HG02763 (cell line): ENCODE data around the gene KLHL14.

Source experiments
- ATAC-seq: cut with Tn5 transposase; IDR thresholded peaks from one replicate; pipeline ENCODE4 v1.9.1; 2021; ENCODE audit warnings: mild to moderate bottlenecking, moderate library complexity; ENCODE audit not compliant: unreplicated experiment

Gene KLHL14

DNA sequence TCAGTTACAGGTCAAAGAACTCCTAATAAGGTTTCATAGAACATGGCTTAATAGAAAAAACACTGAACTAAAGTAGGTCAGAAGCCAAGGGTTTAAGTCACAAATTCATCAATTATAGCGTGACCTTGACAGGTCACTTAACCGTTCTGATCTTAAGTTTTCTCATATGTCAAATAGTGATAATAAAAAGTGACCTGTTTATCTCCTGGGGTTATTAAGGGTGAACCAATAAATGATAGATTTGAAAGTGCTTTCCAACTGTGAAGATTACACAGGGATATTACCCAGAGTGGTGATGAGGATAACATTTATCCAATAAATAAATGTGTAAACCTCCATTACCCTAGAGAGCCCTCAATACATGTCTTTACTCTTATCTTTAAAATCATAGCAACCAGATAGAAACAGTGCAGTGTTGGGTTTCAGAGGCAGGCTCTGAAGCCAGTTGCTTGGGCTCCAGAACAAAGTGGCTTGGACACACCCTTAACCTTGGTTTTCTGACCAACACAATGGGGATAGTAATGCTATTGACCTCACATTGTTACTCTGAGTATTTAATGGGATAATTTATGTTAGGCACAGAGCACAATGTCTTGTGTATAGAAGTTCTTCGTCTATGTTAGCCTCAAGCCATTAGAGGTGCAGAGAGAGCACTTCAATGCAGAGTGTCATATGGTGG, 48.6 kb downstream of the KLHL14 start:
- no peak for ATAC-seq

DNA sequence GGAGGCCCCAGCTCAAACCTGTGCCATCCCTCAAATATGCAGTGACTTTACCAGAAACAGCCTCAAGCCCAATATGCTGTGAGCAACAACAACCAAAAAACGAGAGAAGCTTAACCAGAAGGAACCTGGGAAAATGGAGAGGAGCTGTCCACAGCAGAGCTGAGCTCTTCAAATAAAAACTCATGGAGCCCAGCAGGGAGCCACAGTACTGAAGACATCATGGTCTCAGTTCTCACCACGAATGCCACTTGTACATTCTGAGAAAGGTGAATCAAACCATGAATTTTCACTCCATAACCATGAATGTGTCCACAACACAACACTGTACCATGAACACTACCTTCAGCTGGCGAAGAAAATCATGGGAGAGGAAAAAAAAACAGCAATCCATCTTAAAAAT, 50.5 kb downstream of the KLHL14 start:
- ATAC-seq = no peak

GRCh38 chr18:32717126-32717525, 55.7 kb downstream of the KLHL14 start:
- ATAC-seq = no peak

DNA sequence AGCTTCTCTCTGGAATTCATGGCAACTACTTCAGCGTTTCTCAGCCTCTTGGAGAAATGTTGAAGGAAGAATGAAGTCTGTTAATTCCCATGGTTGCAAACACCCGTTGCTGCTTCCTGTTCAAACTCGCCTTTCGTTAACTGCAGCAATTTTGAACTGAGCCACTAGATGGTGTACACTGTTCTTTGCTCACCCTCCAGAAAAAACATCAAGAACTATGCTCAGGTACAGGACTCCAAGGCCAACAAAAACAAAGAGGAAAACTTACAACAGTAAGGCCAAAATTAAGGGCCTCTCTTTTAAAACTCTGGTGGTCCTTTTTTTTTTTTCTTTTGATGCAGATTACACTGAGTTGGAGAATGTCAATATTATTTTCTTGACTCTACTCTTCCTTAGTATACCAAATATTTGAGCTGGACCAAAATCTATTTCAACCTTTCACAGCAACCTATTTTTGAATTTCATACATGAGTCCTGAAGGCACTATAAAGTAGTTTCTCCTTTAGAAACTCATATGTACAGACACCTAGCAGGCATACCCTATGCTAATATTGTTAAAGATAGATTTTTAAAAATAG, 58.2 kb downstream of the KLHL14 start:
- ATAC-seq = peak; percentile 99

DNA sequence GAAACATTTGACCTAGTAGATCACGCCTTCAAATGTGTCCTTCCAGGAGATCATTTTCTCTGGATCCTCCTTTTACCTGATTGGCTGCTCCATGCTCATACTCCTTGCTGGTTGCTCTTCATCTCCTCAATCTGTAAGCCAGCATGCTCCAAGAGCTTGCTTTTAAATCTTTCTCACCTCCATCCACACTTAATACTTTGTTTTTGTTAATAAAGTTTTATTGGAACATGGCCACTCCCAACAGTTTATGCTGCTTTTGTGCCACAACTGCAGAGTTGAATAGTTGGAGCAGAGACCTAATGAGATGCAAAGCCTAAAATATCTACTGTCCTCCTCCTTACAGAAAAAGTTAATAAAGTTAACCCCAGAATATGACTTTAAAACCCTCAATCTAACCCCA, 60.0 kb downstream of the KLHL14 start:
- ATAC-seq = no peak

GRCh38 chr18:32711862-32712261, 61.0 kb downstream of the KLHL14 start:
- no peak for ATAC-seq

DNA sequence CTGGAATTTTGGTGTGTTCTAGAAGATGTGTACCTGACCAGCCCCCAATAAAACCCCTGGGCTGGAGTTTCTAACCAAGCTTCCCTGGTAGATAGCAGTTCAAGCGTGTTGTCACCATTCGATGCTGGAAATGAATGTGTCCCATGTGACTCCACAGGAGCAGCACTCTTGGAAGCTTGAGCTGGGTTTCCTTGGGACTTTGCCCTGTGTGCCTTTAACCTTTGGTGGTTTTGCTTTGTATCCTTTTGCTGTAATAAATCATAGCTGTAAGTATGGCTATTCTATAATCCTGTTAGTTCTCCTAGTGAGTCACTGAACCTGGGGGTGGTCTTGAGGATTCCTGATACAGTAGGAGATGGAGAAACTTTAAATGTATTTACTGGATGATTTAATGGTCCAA, 65.2 kb downstream of the KLHL14 start:
- no peak for ATAC-seq

DNA sequence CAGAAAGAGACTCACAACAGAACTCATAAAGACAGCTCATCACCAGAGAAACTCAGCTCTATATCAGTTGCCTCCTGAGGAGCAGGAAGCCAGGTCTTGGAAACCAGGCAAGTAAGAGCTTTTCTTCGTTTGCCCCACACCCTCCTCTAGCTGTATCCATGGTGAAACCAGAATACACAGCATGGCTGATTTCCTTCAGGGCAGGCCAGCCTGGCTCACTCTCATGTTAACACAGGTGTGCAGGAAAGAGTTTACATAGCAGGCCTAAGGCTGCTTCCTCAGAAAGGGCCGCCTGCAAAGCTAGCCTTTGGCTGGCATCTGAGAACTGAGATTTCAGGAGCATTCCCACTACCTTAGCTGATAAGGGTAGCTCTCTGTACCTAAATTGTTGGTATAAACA, 65.7 kb downstream of the KLHL14 start:
- ATAC-seq = no peak

GRCh38 chr18:32701313-32701712, 71.5 kb downstream of the KLHL14 start:
- ATAC-seq = no peak

DNA sequence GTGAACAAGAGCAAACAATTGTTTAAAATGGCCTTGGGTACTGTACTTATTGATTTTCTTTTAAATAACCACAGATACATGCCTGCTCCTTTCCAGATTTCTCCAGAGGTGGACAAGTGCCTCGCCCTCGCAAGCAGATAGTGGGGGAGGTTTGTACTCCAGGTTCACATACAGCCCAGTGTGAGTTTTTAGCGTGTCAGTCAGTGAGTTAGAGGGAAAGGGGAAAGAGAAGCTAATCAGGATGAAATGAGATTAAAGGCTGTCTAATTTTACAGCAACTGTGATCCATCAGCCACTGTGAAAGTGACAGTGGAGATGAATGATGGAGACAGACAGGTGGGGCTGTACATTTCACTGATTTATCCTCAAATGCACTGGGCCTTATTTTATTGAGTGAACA, 74.7 kb downstream of the KLHL14 start:
- ATAC-seq = no peak

- ATAC-seq = no peak
Measured at GRCh38 chr18:32696376-32696775, 76.4 kb downstream of the KLHL14 start.

- no peak for ATAC-seq
Measured at GRCh38 chr18:32695534-32695933, 77.3 kb downstream of the KLHL14 start.

DNA sequence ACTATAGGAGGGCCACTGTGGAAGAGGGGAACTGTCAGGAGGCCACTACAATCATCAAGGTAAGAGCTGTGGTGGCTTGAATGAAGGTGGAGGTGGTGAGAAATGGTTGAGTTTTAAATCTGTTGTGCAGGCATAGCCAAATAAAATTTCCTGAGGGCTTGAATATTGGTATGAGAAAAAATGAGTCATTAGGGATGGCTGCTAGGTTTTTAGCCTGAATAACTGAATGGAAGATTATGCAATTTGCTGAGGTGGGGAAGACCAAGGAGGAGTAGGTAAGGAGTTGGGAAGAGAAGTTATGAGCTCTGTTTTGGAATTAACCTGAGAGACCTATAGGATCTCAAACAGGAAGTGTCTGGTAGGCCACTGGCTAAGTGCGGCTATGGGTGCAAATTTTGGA, 84.0 kb downstream of the KLHL14 start:
- no peak for ATAC-seq

DNA sequence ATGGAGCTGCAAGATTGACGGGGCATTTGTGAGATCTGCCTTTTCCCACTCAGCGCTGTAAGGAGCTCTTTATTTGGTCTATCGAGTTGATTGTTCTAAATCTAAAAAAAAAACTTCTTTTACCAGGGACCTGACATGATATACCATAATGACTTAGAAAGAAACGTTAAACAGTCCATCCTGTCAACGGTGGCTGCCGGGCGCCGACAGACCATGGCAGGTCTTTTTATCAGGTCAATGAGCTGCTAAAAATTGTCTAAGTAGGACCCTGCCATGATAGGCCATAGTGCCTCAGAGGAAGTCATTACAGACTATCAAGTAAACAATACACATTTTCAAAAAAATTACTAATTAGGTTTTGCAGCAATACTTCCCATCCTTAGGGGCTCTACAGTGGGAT, 87.9 kb downstream of the KLHL14 start:
- no peak for ATAC-seq

- no peak for ATAC-seq
Measured at GRCh38 chr18:32684096-32684495, 88.7 kb downstream of the KLHL14 start.

DNA sequence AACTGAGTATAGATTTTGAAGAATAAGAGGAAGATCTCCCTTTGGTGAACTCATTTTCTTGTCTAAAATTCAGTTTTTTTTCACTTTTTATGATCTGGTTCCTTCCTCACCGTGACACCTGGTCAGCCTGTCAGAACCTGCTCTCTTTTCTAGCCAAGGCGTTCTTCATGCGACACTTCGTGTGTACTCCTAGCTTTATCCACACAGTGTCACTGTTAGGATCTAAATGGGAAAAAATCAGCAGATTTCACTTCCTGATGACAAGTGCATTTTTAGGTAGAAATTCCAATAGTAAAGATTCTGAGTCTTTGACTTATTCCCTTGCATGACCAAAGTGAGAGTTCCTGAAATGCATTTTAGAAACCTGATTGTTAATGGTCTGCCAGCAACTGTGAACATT, 89.8 kb downstream of the KLHL14 start:
- no peak for ATAC-seq

DNA sequence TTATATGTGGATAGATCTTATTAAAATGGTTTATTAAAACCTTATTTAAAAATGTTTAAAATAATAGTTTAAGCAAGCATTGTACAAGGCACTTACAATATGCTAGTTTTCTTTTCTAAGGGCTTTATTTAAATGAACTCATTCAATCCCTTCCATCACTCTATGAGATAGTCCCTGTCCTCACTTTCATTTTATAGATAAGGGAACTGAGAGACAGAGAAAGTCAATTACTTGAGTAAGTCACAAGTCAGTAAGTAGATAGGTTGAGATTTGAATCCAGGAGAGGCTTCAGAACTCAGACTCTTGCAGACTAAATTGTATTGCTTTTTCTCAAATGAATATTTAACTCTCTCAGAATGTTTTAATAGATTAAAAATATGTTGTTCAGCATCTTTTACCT, 95.2 kb downstream of the KLHL14 start:
- ATAC-seq = no peak

DNA sequence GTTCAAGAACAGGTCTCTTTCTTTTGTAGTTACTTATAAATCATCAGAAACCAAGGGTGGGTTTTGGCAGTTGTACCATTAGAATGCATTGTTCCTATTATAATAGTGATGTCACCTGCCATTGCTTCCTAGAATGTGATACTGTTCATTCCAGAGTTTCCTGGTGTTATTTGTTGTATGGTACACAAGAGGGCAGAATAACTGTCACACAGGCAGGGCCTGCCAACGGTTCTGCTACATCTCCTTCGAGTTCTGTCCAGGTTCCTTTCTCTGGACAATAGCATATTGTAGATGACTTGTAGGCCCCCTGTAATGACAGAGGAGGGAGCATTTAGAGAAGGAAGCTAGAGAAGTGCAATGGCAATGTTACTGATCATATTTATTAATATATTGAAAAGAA, 98.3 kb downstream of the KLHL14 start:
- no peak for ATAC-seq

DNA sequence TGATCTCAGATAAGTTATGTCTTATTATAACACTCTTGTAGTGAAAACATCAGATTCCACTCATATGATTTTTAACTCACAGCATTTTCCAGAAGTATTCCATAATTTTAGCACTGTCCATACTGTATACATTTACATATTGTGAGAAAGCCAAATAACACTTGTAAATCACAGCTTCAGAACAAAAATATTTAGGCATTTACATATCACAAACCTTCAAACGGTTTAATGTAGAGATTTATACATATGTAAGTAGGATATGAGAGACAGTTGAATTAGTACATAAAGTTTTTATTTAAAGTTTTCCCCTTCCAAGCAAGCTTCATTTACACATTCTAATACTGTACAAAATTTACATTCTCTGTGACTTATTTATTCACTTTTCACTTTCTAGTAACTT, 100.4 kb downstream of the KLHL14 start:
- no peak for ATAC-seq

DNA sequence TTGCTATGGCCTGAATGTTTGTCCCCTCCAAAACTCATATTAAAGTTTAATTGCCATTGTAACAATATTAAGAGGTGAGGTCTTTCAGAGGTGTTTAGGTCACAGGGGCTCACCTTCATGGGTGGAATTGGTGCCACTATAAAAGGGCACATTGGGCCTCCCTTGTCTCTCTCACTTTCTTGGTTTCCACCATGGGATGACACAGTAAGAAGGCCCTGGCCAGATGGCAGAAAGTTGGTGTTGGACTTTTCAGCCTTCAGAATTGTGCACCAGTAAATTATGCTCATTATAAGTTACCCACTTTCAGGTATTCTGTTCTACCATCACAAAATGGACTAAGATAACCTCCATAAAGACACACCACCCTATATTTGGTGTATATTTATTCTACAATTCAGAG, 102.1 kb downstream of the KLHL14 start:
- no peak for ATAC-seq

GRCh38 chr18:32669549-32670165, 103.2 kb downstream of the KLHL14 start:
- ATAC-seq = no peak

DNA sequence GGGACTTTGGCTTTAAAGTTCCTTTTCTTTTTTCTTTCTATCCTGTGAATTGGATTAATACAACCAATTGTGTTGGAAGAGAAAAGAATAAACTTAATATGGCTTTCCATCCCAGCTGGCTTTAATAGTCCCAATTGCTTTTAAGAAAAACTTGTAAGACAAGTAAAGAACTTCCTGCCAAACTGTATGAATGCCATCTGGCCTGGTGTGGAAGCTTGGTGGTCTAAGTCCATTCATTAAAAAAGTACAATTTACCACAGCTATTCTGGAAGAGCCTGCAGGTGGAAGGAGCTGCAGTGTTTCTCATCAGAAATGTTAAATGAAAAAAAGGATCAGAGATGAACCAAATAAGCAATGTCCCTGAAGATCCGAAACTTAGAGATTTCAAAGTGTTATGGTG, 103.9 kb downstream of the KLHL14 start:
- no peak for ATAC-seq
